ENCODE data around the gene B4GALT6. TPM values are rescaled to one million over a fixed set of nuclear protein-coding genes. Genes with fewer than 3 reads are reported as not detected.

Gene B4GALT6
- total and polyA plus RNA-seq, 2 of the 13 experiments (the other 11 are each of a cell fraction or from before 2014, with no cell fraction given) = 1.9 to 3.3 TPM

GRCh38 chr18:31685097-31686082 is 1.0 kb upstream of the B4GALT6 start (continued):
- TF ChIP-seq ZNF234 (CRISPR knock-in tag; conservative IDR thresholded peaks at IDR 0.05) (no peak), ZSCAN9 (CRISPR knock-in tag; IDR thresholded peaks at IDR 0.05; ENCODE audit: borderline replicate concordance) (no peak), EZH2 (conservative IDR thresholded peaks at IDR 0.05; ENCODE audit: low read depth, low read length) (no peak), BCL6 (CRISPR knock-in tag; IDR thresholded peaks at IDR 0.05) (no peak), ZNF672 (CRISPR knock-in tag; IDR thresholded peaks at IDR 0.05) (no peak), THAP8 (CRISPR knock-in tag; IDR thresholded peaks at IDR 0.05; ENCODE audit: borderline replicate concordance) (no peak), KLF11 (CRISPR knock-in tag; IDR thresholded peaks at IDR 0.05) (no peak), RAD51 (IDR thresholded peaks at IDR 0.05; ENCODE audit: borderline replicate concordance) (no peak), POGK (CRISPR knock-in tag; conservative IDR thresholded peaks at IDR 0.05) (peak; percentile 77), STAG1 (CRISPR knock-in tag; IDR thresholded peaks at IDR 0.05) (peak; percentile 28; the same call in 1 of the 2 replicates), MAF1 (CRISPR knock-in tag; IDR thresholded peaks at IDR 0.05; ENCODE audit: borderline replicate concordance) (no peak), TRIM22 (IDR thresholded peaks at IDR 0.05) (no peak), E2F1 (CRISPR knock-in tag; IDR thresholded peaks at IDR 0.05) (peak; percentile 88), ZNF350 (CRISPR knock-in tag; IDR thresholded peaks at IDR 0.05; ENCODE audit: borderline replicate concordance, low read depth) (no peak; the same call in 1 of the 2 replicates), ZNF143 (CRISPR knock-in tag; IDR thresholded peaks at IDR 0.05) (0 out of 2 replicates have a peak, but pooled peaks have one; percentile 31), TFDP1 (CRISPR knock-in tag; IDR thresholded peaks at IDR 0.05; ENCODE audit: borderline replicate concordance) (peak; percentile 64), DBP (CRISPR knock-in tag; IDR thresholded peaks at IDR 0.05; ENCODE audit: not compliant biosample characterization) (no peak), ZNF800 (CRISPR knock-in tag; IDR thresholded peaks at IDR 0.05) (peak; percentile 84), ZNF775 (CRISPR knock-in tag; IDR thresholded peaks at IDR 0.05; ENCODE audit: borderline replicate concordance) (no peak)

All from HepG2 (cell line).